Measurements from ENCODE around the gene IGFALS.

DNA sequence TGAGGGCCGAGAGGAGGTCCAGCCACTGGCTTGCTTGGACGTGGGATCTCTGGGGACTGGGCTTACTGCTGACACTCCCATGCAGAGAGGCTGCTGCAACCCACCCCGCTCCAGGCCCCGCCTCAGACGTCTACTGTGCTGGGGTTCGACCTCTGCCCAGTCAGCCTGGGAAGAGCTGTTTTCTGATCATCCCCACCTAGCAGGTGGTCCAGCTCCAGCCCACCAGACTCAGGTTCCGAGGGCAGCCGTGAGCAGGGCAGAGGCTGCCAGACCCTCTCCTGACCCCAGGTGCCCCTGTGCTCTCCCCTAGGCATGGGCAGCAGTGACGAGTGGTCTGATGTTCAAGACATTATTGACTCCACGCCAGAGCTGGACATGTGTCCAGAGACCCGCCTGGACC lies 45.6 kb downstream of the IGFALS start:
- TF ChIP-seq, protein P1, sequence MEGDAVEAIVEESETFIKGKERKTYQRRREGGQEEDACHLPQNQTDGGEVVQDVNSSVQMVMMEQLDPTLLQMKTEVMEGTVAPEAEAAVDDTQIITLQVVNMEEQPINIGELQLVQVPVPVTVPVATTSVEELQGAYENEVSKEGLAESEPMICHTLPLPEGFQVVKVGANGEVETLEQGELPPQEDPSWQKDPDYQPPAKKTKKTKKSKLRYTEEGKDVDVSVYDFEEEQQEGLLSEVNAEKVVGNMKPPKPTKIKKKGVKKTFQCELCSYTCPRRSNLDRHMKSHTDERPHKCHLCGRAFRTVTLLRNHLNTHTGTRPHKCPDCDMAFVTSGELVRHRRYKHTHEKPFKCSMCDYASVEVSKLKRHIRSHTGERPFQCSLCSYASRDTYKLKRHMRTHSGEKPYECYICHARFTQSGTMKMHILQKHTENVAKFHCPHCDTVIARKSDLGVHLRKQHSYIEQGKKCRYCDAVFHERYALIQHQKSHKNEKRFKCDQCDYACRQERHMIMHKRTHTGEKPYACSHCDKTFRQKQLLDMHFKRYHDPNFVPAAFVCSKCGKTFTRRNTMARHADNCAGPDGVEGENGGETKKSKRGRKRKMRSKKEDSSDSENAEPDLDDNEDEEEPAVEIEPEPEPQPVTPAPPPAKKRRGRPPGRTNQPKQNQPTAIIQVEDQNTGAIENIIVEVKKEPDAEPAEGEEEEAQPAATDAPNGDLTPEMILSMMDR (IDR thresholded peaks at IDR 0.05) = no peak
- no peak for TF ChIP-seq POLR2A (IDR thresholded peaks at IDR 0.05)

Measured in heart left ventricle (tissue), 13 donors.